ENCODE measurements around the gene HCLS1.

HCLS1 gene

GRCh38 chr3:121658716-121659435 lies 1.8 kb downstream of the HCLS1 start:
- DNase-seq (ENCODE audit: low read depth in 2 of 2, low spot score in 1 of 2), result no peak

DNA sequence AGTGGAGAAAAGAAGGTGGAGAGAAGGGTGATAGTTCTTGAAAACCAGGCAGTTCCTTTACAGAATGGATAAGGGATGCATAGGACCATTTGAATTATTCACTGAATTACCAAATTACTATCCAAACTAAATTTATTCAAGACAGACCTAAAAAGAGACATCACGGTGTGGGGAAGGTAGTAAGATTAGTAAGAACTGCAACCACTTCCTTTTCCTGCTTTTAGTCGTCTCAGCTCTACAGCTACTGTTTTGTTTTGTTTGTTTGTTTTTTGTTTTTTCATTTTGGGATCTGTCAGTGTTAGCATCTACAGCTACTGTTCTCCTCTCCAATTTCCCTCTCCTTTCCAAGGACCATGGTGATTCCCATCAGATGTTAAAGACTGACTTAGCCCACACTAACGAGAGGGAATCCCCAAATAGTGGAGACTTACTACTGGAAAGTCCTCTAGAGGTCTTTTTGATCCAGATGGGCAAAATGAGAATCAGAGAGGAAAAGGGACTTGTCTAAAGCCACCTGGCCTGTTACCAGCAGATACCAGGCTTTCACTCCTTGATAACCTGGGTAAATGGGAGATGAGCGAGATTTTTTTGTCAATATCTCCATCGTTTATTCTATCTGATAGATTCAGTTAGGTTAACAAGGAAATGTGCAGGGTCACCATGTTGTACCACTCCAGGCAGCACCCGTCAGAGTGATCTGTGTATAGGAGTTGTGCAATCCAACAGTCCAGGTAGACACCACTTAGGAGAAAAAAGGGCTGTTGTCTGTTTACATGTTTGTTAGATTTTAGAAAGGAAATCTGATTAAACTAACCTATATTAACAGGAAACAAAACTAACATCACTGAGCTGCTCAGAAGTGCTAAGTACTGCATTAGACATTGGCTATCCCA lies 6.0 kb downstream of the HCLS1 start:
- DNase-seq (ENCODE audit: low read depth in 2 of 2, low spot score in 1 of 2), result no peak

- no peak for DNase-seq (ENCODE audit: low read depth in 2 of 2, low spot score in 1 of 2)
Measured at GRCh38 chr3:121651684-121652083, 9.0 kb downstream of the HCLS1 start.

DNA sequence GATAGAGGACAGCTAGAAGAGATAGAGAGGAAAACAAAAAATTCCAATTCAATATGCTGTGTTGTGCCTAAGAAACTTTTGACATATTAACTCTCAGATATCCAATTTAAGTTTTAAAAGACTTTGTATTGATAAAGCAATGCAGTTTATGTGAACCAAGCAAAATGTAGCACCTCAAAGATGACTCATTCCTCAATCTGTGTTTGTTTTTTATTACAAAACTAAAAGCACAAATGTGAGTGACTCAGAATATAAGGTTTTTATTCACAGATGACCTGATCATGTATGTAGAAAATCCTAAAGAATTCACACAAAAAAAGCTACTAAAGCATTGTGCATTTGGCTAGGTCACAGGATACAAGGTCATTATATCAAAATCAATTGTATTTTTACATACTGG lies 11.1 kb downstream of the HCLS1 start:
- no peak for DNase-seq (ENCODE audit: low read depth in 2 of 2, low spot score in 1 of 2)

DNA sequence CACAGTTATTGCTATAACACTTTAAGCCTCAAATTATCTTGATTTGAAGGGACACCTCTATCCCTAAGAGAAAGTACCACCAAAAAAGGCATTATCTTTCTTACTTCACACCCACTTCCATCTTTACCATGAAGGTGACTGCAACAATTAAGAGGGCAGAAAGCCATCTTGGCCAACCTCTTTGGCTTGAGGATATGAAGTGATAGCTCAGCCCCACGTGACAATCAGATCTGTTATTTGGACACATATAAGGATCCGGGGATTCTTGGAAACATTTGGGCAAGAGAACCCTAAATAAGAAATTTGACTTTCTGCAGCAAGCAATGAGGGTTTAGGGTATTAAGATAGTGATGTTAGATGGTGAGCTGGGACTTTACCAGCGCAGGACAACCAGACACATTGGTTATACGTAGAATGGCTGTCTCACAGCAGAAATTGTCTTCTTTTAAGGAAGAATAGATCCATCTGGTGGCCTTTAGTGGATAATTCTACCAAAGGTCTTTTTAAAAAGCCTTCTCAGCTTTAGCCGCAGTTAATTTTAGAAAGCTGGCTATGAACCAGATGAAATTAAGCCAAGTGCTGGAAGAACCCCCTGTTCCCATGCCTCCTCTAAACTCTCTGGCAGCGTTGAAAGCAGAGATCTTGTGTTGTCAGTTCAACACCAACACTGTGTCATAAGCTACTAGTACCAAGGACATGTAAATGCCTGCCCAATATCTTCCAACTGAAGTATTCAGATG lies 12.3 kb downstream of the HCLS1 start:
- no peak for DNase-seq (ENCODE audit: low read depth in 2 of 2, low spot score in 1 of 2)

DNA sequence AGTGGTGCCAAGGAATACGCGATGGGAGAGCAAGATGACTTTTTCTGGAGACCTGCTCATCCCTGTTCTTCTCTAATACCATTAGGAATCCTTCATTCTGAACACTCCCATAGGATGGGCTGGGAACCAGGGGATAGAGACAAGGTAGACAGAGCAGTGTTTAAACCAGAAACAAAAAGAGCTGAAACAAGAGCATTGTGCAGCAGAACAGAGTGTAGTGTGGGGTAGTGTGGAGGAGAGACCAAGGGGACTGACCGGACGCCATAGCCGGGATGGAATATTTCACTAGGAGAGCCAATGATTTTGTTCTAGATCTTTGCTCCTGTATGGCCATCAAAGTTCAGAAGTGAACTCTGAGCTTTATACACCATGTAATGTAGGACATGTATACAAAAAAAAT lies 15.6 kb downstream of the HCLS1 start:
- DNase-seq (ENCODE audit: low read depth in 2 of 2, low spot score in 1 of 2), result no peak

- no peak for DNase-seq (ENCODE audit: low read depth in 2 of 2, low spot score in 1 of 2)
Measured at GRCh38 chr3:121642601-121643314, 17.9 kb downstream of the HCLS1 start.

GRCh38 chr3:121641127-121641526 lies 19.6 kb downstream of the HCLS1 start:
- DNase-seq (ENCODE audit: low read depth in 2 of 2, low spot score in 1 of 2), result no peak

- DNase-seq (ENCODE audit: low read depth in 2 of 2, low spot score in 1 of 2), result no peak
Measured at GRCh38 chr3:121637922-121638321, 22.8 kb downstream of the HCLS1 start.

- DNase-seq (ENCODE audit: low read depth in 2 of 2, low spot score in 1 of 2), result no peak
Measured at GRCh38 chr3:121630355-121630754, 30.3 kb downstream of the HCLS1 start.

DNA sequence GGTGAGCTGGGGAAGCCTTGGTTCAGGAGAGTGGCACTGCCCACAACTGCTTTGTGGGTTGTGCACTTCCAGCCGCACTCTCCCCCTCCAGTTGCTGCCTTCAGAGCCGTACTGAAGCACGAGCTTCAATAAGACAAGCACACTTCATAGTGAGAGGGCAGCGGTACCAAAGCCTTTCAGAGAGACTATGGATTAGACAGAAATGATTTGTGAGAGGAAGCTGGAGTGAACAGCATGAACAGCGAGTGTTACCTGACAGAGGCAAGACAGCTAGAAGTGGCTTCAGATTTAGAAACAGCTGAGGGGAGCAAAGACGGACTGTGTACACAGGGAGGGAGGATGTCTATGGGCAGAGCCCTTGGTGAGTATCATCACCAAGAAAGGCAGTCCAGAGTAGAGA lies 31.1 kb downstream of the HCLS1 start:
- DNase-seq (ENCODE audit: low read depth in 2 of 2, low spot score in 1 of 2), result no peak

- DNase-seq (ENCODE audit: low read depth in 2 of 2, low spot score in 1 of 2), result no peak
Measured at GRCh38 chr3:121627622-121628021, 33.1 kb downstream of the HCLS1 start.

DNA sequence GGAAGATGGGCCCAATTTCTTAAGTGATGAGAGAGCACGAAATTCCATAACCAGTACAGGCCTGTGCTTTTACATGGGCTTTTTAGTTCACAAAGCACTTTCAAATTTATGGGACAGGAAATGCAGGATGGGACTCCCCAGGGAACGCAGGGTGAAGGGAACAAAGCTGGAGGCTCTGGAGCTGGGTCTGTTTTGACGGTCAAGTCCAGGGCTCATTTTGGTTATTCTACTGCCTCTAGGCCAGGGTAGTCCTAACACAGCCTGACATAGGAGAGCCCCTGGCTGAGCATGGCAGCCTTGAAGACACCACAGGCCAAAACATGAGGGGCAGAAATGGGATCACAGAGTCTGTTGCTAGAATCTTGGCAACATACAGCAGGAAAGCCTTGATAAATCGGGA lies 33.5 kb downstream of the HCLS1 start:
- no peak for DNase-seq (ENCODE audit: low read depth in 2 of 2, low spot score in 1 of 2)

GRCh38 chr3:121626495-121626894 lies 34.2 kb downstream of the HCLS1 start:
- no peak for DNase-seq (ENCODE audit: low read depth in 2 of 2, low spot score in 1 of 2)

GRCh38 chr3:121624147-121624899 lies 36.4 kb downstream of the HCLS1 start:
- DNase-seq (ENCODE audit: low read depth in 2 of 2, low spot score in 1 of 2), result no peak

GRCh38 chr3:121621491-121621890 lies 39.2 kb downstream of the HCLS1 start:
- no peak for DNase-seq (ENCODE audit: low read depth in 2 of 2, low spot score in 1 of 2)

DNA sequence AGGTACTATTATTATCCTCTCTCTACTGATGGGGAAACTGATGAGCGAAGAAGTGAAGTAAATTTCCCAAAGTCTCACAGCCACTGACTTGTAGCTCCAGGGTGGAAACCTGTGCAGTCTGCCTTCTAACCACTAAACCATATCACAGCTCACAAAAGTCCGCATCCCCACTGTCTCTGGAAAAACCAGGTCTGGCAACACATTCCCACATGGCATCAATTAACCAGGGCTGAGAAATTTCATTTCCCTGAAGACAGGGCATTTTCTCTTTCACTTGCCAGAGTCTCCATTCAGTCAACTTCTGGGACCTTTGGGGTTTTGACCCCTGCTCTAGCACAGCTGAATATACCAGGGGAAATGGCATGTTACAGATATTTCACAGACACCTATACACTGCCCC lies 41.0 kb downstream of the HCLS1 start:
- no peak for DNase-seq (ENCODE audit: low read depth in 2 of 2, low spot score in 1 of 2)

DNA sequence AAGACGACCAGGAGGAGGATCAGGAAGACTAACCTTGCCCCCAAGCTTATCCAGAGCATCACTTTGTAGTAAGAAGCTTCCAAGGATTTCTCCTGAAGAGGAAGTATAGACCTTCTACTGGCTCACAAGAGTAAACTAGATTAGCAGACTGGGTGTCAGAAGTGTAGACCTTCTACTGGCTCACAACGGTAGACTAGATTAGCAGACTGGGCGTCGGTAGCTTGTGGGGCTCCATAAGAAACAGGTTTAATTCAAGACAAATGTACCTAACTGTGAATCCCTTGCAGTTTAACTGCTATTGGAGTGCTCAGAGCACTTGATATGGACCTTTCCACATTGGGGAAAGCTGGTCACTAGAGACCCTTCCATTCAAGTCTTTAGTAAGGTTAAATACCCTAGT lies 54.6 kb downstream of the HCLS1 start:
- DNase-seq (ENCODE audit: low read depth in 2 of 2, low spot score in 1 of 2), result no peak

- no peak for DNase-seq (ENCODE audit: low read depth in 2 of 2, low spot score in 1 of 2)
Measured at GRCh38 chr3:121604759-121605158, 55.9 kb downstream of the HCLS1 start.

- no peak for DNase-seq (ENCODE audit: low read depth in 2 of 2, low spot score in 1 of 2)
Measured at GRCh38 chr3:121601212-121601812, 59.4 kb downstream of the HCLS1 start.
